K562 (cell line): ENCODE data around the gene MAGI1. TPM values are rescaled to one million over a fixed set of nuclear protein-coding genes. Genes with fewer than 3 reads are reported as not detected.

Experiments
- ATAC-seq: fragments of 200-7000 bp; cut with Tn5 transposase; 3 replicates; pipeline ENCODE4 v1.9.1; 2020; ENCODE audit warnings: moderate library complexity
- BruUV-seq: library from RNA; stranded (reverse); fragments of 400-500 nt; replicated peaks from 2 replicates; lab custom pipeline; 2021; lab: Mats Ljungman, UMichigan
- CTCF ChIA-PET: fragments of 300-600 bp; formaldehyde crosslinking; extraction: SDS; loops from one replicate; lab custom pipeline; 2021; ENCODE audit warnings: low intra/inter-chr PET ratio; lab: Yijun Ruan, JAX
- POLR2A ChIA-PET: fragments of 300-600, 350-650 bp; sonication (Branson Sonifier 250); formaldehyde crosslinking; extraction: SDS; loops from one replicate; lab custom pipeline; 2021; ENCODE audit warnings: antibody characterized with exemption, inconsistent platforms; lab: Yijun Ruan, JAX
- DNase-seq, 4 experiments: peaks; one replicate each; pipeline versions ENCODE4 v3.0.0 to v3.0.0-alpha.2; 2011 to 2018; ENCODE audit warnings: low spot score in 3 of 4, mixed read lengths in 3 of 4; ENCODE audit errors: extremely low read depth in 1 of 4
- FAIRE-seq: peaks from 2 replicates; lab custom pipeline; 2011; peaks lifted over from hg19 to GRCh38; lab: Jason Lieb, UNC
- H2AFZ ChIP-seq: 2 replicates; pipeline ENCODE4 v1.6.0; 2011; ENCODE audit warnings: low read depth, low read length, control low read depth, inconsistent platforms
- H3K27ac ChIP-seq: fragments of 200-600 bp; 3 replicates; pipeline ENCODE4 v1.8.0; 2011; ENCODE audit warnings: low read depth, mild to moderate bottlenecking, control low read depth, inconsistent platforms, low read length, moderate library complexity, mixed read lengths; ENCODE audit errors: extremely low read depth
- H3K27me3 ChIP-seq, 2 experiments: fragments of 300-600 bp in 1 of 2; 2 replicates in 1 of 2; 3 replicates in 1 of 2; pipeline versions ENCODE4 v1.6.0 to v1.8.0; 2011; ENCODE audit warnings: inconsistent platforms in 2 of 2, low read length in 2 of 2, mild to moderate bottlenecking in 1 of 2, mixed read lengths in 1 of 2, moderate library complexity in 1 of 2; ENCODE audit not compliant: control insufficient read depth in 2 of 2, insufficient read depth in 2 of 2
- H3K36me3 ChIP-seq: fragments of 300-600 bp; 3 replicates; pipeline ENCODE4 v1.8.0; 2011; ENCODE audit warnings: mild to moderate bottlenecking, low read length, inconsistent platforms; ENCODE audit not compliant: control insufficient read depth, insufficient read depth
- H3K4me1 ChIP-seq, 2 experiments: fragments of 200-600 bp in 1 of 2; replicated peaks in 1 of 2; 2 replicates in 1 of 2; 3 replicates in 1 of 2; pipeline versions ENCODE4 v1.5.1 to v1.8.0; 2011; ENCODE audit warnings: inconsistent platforms in 2 of 2, low read length in 2 of 2, mild to moderate bottlenecking in 1 of 2, mixed read lengths in 1 of 2, moderate library complexity in 1 of 2; ENCODE audit not compliant: control insufficient read depth in 2 of 2, insufficient read depth in 2 of 2
- H3K4me2 ChIP-seq: 2 replicates; pipeline ENCODE4 v1.6.1; 2011; ENCODE audit warnings: low read length, control low read depth, inconsistent platforms, mixed read lengths; ENCODE audit not compliant: insufficient read depth
- H3K4me3 ChIP-seq: fragments of 200-600 bp; sonication (generic), shearing (Covaris generic); 2 replicates; pipeline ENCODE4 v1.5.1; 2016; ENCODE audit warnings: control low read depth, inconsistent platforms
- H3K79me2 ChIP-seq: fragments of 200-600 bp; 3 replicates; pipeline ENCODE4 v1.8.0; 2011; ENCODE audit warnings: low read length, inconsistent platforms; ENCODE audit not compliant: control insufficient read depth, insufficient read depth
- H3K9ac ChIP-seq, 2 experiments: 2 replicates each; pipeline versions ENCODE4 v1.6.0 to v1.6.1; 2011; ENCODE audit warnings: low read depth in 2 of 2, low read length in 2 of 2, control low read depth in 1 of 2, inconsistent platforms in 1 of 2, mild to moderate bottlenecking in 1 of 2, mixed read lengths in 1 of 2; ENCODE audit not compliant: insufficient read depth in 1 of 2
- H3K9me1 ChIP-seq: one replicate; pipeline ENCODE4 v1.6.0; 2011; ENCODE audit warnings: inconsistent platforms, mild to moderate bottlenecking, low read length, moderate library complexity; ENCODE audit not compliant: control insufficient read depth, insufficient read depth
- H3K9me3 ChIP-seq: replicated peaks from 2 replicates; pipeline ENCODE4 v1.5.1; 2011; ENCODE audit warnings: low read depth, low read length, inconsistent platforms; ENCODE audit not compliant: control insufficient read depth, insufficient read depth
- H4K20me1 ChIP-seq: replicated peaks from 2 replicates; pipeline ENCODE4 v1.6.1; 2011; ENCODE audit warnings: low read length, inconsistent platforms, mixed read lengths; ENCODE audit not compliant: control insufficient read depth, insufficient read depth
- MLX ChIP-seq, 2 experiments: fragments of 450-650 bp in 1 of 2; sonication (generic) in 1 of 2; formaldehyde crosslinking; conservative IDR thresholded peaks; 2 replicates each; pipeline versions ENCODE4 v1.4.0 to v1.8.1; 2020 to 2022; ENCODE audit warnings: mild to moderate bottlenecking in 1 of 2, missing genetic modification reagents in 1 of 2
- POLR2A ChIP-seq: fragments of 450-650 bp; conservative IDR thresholded peaks from 2 replicates; pipeline ENCODE4 v1.6.1; 2016
- REST ChIP-seq, 2 experiments: fragments of 450-650 bp; formaldehyde crosslinking in 1 of 2; IDR thresholded peaks; 2 replicates each; pipeline versions ENCODE4 v1.4.0 to v1.6.1; 2014 to 2020; ENCODE audit warnings: mild to moderate bottlenecking in 2 of 2, borderline replicate concordance in 1 of 2, low read depth in 1 of 2
- SMARCB1 ChIP-seq: IDR thresholded peaks from 2 replicates; pipeline ENCODE4 v1.6.1; 2011; ENCODE audit warnings: improper control_type of control experiment, low read depth; ENCODE audit not compliant: insufficient read length
- SREBF1 ChIP-seq: fragments of 150-350 bp; IDR thresholded peaks from 2 replicates; pipeline ENCODE4 v1.6.1; 2014; ENCODE audit warnings: antibody characterized with exemption, low read depth, low read length, borderline replicate concordance
- ZBTB33 ChIP-seq: sonication (generic); formaldehyde crosslinking; IDR thresholded peaks from 2 replicates; pipeline ENCODE4 v1.8.1; 2023; ENCODE audit warnings: mild to moderate bottlenecking, missing genetic modification reagents
- ZNF316 ChIP-seq: fragments of 450-650 bp; IDR thresholded peaks from 2 replicates; pipeline ENCODE4 v1.6.1; 2016
- ZNF444 ChIP-seq: fragments of 250-450 bp; sonication (Bioruptor Pico); IDR thresholded peaks from 2 replicates; pipeline ENCODE4 v1.4.0; 2020; ENCODE audit warnings: mild to moderate bottlenecking, moderate library complexity
- ZNF699 ChIP-seq: fragments of 250-450 bp; sonication (Bioruptor Pico); IDR thresholded peaks from 2 replicates; pipeline ENCODE4 v1.8.0; 2021; ENCODE audit warnings: mild to moderate bottlenecking, moderate library complexity; ENCODE audit not compliant: insufficient replicate concordance
- WGBS: fragments of 100-300 bp; shearing (Covaris generic); methylation state at CpG from one replicate; pipeline ENCODE4 v1.1.6; 2016; ENCODE audit warnings: low coverage, mixed read lengths; ENCODE audit not compliant: insufficient coverage; ENCODE audit errors: missing lambda C conversion rate; 5-methylcytosine and 5-hydroxymethylcytosine counted together
- in situ Hi-C: fragments of 300-500 bp; cut with MboI; formaldehyde crosslinking; loops from 4 replicates; pipeline ENCODE4 v1.15.0; 2018; ENCODE audit warnings: inconsistent platforms, mixed read lengths
- intact Hi-C: fragments of 100-400 bp; cut with micrococcal nuclease; formaldehyde crosslinking; loops from 2 replicates; pipeline ENCODE4 v1.14.2; 2022
- polyA plus RNA-seq, 8 experiments: library from polyadenylated mRNA; depleted of rRNA in 4 of 8; stranded (reverse) in 5 of 8; unstranded in 3 of 8; fragments of >200 nt; fragmentation: Nextera tagmentation in 2 of 8; fragmentation: Illumina TruSeq in 1 of 8; extraction: Ambion mirVana in 2 of 8; extraction: Trizol in 1 of 8; gene quantifications; 2 replicates each; pipeline versions ENCODE4 v1.2.1 to v1.2.3, GENCODE V29; 2011 to 2014; ENCODE audit warnings: inconsistent platforms in 1 of 8, missing spikeins in 1 of 8
- total RNA-seq, 7 experiments: library from RNA; depleted of rRNA in 6 of 7; stranded (reverse); fragments of >200 nt in 6 of 7; fragmentation: Illumina TruSeq in 2 of 7; extraction: Trizol in 2 of 7; gene quantifications; 2 replicates each; pipeline versions ENCODE4 v1.2.1 to v1.2.3, GENCODE V29; 2011 to 2021; ENCODE audit warnings: low replicate concordance in 1 of 7

MAGI1 gene
- total and polyA plus RNA-seq, 9 of the 15 experiments (the other 6 are each of a cell fraction or from before 2014, with no cell fraction given): 7.8 to 59.4 (median 43.2) TPM

GRCh38 chr3:65436580-65436979, 602.1 kb downstream of the MAGI1 start (continued):
- TF ChIP-seq REST (IDR thresholded peaks at IDR 0.05; ENCODE audit: borderline replicate concordance): peak; percentile 9; the same call in 1 of the 2 replicates
- TF ChIP-seq REST (CRISPR knock-in tag; IDR thresholded peaks at IDR 0.05; ENCODE audit: low read depth): no peak

GRCh38 chr3:65433480-65433879, 605.2 kb downstream of the MAGI1 start:
- H3K27me3 ChIP-seq: no peaks in the 10 kb centered on the region
- H3K79me2 ChIP-seq: no peaks in the 10 kb centered on the region
- no peak overlapping the region for H3K4me2 ChIP-seq
- in situ Hi-C loops (no loop called here), intact Hi-C loops (no loop called here)
- H3K9ac ChIP-seq: no peak overlapping the region
- no peak overlapping the region for H3K4me3 ChIP-seq
- DNase-seq (no peak), FAIRE-seq (no peak), ATAC-seq (no peak)
- 82% methylated on average over 4 of the region's 5 CpGs for WGBS
- H3K36me3 ChIP-seq: peaks cover 76% of the 10 kb centered on the region; the same call in 2 of the 3 replicates
- no peak overlapping the region for H2AFZ ChIP-seq
- no peaks in the 10 kb centered on the region for H4K20me1 ChIP-seq
- no peak overlapping the region for H3K27ac ChIP-seq
- H3K9me3 ChIP-seq: no peaks in the 10 kb centered on the region
- no TSS peak for BruUV-seq
- ChIA-PET POLR2A (no interaction called here), CTCF (no interaction called here)
- no peaks in the 10 kb centered on the region for H3K4me1 ChIP-seq
- H3K9me1 ChIP-seq: no peaks in the 10 kb centered on the region
- TF ChIP-seq ZNF444 (CRISPR knock-in tag) (no peak), MLX (CRISPR knock-in tag; conservative IDR thresholded peaks at IDR 0.05) (no peak), SMARCB1 (no peak), ZNF316 (no peak), SREBF1 (no peak), POLR2A (no peak), ZNF699 (CRISPR knock-in tag) (no peak), ZBTB33 (CRISPR knock-in tag) (no peak)
